CD4-positive, alpha-beta T cell treated with Interferon gamma for 1 hour (primary cell): ENCODE data around the gene SFXN4.
"Not testable (repeated sequence)": the region's sequence is repeated elsewhere in the genome, so short reads cannot be mapped to it uniquely, and the experiment has no call there.

ENCODE experiments used
- DNase-seq: peaks from one replicate; pipeline ENCODE4 v3.0.0-alpha.2; 2020

Gene SFXN4

DNA sequence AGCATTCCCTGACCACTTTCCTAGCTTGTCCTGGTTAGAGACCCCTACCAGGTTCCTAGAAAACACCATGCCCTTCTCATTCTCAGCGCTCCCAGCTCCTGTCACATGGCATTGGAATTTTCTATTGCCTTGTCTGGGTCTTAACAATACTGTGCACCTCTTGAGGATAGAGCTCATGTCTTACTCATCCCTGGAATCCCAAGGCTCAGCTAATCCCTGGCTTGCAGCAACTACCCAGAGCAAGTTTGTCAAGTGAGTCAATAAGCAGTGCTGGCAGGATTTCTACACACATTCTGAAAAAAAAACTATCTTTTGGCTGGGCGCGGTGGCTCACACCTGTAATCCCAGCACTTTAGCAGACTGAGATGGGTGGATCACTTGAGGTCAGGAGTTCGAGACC, 24.8 kb upstream of the SFXN4 start:
- DNase-seq, result no peak

DNA sequence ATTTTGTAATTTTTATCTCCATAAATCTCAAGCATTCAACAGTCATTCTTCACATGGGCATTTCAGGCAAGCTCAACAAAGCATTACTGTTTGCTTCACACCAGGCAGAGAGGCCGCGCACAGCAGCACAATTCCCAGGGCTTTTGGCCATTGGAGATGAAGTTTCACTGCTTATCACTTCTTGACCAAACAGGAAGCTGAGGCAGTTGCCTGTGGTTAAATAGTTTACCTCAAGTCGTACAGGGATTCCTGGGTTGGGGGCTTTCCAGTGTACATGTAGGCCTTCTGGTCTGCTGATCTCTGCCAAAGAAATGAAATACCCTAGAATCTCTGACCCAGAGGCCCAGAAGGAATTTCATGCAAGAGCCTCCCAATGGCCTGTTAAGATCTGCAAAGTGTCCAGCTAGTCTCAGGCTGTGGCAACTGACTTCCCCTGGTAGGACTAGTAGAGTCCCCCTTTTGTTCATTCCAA, 24.3 kb upstream of the SFXN4 start:
- DNase-seq, result no peak

DNA sequence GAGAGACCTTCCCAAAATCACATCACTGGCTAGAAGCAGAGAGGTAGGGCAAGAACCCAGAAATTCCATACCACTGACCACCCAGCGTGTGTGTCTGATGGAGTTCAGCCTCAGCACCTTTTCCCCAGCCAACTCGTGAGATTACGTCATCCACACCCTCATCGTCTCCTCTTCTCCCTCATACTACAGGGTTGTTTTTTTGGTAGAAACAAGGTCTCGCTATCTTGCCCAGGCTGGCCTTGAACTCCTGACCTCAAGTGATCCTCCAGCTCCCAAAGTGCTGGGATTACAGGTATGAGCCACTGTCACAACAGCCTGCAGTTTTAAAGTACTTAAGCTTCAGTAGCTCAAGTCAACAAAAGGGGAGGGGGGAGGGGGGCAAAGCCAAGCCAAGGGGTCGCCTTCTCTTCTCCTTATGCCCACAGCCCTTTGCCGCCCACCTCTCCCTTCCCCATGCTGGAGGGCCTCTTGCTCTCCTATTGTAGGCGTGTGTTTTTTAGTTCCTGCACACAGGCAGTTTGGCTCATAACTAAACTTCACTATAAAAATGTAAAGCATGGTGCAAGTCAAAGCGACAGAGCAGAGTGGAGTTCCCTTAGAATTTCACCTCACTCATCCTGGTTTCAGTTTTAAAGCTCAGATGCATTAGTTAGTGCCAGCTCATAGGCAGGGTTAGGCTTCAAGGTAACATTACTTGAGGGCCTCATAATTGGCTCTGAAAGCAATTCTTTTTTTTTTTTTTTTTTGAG, 18.3 kb upstream of the SFXN4 start:
- DNase-seq, result no peak

DNA sequence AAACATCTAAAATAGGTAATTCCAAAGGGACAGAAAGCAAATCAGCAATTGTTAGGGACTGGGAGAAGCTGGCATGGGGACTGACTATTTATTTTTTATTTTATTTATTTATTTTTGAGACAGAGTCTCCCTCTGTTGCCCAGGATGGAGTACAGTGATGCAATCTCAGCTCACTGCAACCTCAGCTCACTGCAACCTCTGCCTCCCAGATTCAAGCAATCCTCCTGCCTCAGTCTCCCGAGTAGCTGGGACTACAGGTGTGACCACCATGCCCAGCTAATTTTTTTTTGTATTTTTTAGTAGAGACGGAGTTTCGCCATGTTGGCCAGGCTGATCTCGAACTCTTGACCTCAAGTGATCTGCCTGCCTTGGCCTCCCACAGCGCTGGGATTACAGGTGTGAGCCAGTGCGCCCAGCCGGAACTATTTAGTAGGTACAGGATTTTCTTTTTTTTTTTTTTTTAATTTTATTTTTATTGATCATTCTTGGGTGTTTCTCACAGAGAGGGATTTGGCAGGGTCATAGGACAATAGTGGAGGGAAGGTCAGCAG, 15.4 kb upstream of the SFXN4 start:
- DNase-seq, result not testable (repeated sequence)

DNA sequence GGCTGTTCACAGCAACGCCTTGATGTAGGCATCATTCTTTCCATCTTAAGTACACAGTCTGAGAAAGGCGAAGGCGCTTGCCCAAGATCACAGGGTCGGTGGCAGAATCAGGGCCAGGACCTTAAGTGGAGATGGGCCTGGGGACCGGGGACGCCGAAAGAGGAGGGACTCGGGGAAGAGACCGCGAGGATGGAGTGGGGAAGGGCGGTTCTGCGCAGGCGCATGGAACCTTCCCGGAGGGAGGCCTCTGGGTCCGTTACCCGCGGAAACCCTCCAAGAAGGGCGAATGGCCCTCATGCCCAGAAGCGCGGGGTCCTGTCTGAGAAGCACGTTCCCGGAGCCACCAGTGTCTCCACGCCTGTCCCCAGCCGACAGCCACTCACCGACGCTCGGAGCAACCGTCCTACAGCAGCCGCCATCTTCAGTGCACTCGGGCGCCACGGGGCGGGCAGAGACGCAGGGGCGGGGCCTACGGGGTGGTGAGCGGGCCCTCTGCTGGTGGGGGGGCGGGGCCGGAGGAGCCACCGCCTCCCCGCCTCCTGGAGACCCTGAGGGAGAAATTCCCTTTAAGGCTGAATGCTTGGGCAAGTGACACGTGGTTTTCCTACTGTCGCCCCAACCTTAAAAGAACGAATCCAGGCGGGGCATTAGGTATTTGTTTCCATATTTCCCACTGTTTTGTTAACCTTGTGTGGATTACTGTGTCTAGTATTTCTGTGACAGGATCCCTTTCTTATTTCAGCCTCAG, 13.0 kb upstream of the SFXN4 start, which contains the start of gene PRDX3:
PRDX3 (minus strand) TSS at position 441 of the 748 bp plus-strand sequence; CDS start at position 419, 22 bp downstream.
- peak; percentile 88 for DNase-seq

DNA sequence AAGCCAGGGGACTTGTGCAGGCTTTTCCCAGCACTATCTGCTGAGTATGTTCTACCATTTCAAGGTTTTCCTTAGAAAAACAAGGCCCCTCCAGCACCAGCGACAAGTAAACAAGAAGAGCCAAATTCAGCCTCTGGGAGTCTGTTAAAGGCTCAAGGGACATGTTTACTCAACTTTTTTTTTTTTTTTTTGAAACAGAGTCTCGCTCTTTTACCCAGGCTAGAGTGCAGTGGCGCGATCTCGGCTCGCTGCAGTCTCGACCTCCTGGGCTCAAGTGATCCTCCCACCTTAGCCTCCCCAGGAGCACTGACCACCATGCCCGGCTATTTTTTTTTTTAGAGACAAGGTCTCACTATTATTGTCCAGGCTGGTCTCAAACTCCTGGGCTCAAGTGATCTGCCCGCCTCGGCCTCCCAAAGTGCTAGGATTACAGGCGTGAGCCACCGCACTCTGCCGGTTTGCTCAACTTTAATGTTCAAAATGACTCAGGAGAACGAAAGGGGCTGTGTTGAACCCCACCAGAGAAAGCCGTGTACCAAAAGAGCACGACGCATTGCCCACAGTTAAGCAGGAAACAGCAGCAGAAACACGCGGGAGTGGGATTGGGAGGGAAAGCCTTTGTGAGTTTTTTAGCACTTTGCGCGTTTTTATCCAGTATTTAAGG, 12.3 kb upstream of the SFXN4 start:
- DNase-seq, result no peak

DNA sequence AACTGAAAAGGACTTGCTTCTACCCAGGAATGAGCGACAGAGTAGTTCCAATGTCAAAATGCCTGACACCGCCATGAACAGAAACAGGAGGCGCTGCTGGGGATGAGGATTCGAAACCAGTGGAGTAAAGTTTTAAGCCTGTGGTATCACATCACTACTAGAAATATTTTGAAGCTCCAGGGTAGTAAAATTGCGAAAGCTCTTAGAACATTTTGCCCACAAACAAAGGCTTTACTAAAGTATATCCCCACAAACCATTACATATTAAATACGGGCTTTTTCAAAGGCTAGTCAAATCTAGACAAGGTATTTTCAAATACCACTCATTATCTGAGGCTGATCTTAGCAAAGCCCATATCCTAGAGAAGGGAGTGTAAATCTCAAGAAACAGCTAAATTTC, 10.7 kb upstream of the SFXN4 start:
- DNase-seq, result no peak

DNA sequence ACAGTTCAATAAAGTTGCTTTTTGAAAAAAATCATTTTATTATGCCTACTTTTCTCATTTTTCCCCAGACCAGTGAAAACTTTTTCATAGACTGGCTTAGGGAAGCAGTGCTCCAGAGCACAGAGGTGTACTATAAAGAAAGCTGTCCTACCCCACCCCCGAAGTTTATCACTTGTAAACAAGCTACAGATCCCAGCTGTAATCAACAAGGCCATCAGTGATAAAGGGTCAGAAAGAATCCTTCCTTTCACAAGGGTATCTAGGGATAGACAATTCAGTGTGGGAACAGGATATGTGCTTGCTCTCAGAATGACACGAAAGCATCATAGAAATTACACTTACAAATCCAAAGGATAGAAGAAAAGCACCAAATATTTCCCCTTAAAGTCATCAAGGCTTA, 8.6 kb upstream of the SFXN4 start:
- no peak for DNase-seq

DNA sequence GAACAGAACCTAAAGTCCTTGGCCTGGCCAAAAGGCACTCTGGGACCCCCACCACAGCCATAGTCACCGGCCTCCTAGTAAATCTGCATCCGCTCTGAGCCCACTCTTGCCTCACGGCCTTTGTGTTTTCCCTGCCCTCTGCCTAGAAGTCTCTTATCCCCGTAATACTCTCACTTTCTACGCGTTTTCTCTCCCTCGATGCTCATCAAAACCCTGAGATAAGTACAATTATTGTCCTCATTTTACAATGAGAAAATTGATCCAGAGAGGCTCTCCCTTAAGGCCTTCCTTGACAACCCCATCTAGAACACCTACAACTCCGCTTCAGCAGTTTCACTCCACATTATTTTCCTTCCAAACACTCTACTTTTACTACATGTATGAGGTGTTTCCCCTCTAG, 1.5 kb upstream of the SFXN4 start:
- no peak for DNase-seq

DNA sequence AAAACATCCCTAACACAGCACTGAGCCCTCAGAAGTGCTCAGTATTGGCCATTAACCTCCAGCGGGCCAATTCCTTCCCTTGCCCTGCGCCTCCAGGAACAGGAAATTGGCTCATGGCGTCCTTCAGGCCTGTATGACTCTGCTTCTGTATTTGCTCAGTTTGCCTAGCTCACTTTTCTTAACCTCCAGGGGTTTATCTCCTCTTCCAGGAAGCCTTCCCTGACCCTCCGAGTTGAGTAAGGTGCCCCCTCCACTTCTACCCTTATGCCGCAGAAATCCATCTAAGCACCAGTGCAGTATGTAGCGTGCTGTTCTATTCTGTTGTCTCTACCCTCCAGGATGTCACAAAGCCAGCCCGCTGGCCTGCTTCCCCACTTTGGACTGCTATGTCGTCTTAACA, 1.1 kb upstream of the SFXN4 start:
- no peak for DNase-seq

DNA sequence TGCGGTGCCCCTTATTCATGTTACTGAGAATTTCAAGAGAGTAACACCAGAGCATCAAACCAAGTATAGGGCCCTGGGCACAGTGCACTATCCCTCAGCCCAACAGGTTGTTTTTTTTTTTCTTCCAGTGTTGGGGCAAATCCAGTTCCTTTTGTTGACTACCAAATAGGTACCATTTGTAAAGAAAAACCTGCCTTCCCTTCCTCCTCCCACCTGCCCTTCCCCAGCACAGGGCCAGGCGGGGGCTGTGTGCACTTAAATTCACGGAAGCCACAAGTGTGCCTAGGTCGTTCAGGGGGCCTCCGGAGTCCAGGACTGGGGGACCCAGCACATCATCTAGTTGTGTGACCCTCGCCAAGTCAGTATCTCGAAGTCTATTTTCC, 595 bp upstream of the SFXN4 start:
- no peak for DNase-seq

DNA sequence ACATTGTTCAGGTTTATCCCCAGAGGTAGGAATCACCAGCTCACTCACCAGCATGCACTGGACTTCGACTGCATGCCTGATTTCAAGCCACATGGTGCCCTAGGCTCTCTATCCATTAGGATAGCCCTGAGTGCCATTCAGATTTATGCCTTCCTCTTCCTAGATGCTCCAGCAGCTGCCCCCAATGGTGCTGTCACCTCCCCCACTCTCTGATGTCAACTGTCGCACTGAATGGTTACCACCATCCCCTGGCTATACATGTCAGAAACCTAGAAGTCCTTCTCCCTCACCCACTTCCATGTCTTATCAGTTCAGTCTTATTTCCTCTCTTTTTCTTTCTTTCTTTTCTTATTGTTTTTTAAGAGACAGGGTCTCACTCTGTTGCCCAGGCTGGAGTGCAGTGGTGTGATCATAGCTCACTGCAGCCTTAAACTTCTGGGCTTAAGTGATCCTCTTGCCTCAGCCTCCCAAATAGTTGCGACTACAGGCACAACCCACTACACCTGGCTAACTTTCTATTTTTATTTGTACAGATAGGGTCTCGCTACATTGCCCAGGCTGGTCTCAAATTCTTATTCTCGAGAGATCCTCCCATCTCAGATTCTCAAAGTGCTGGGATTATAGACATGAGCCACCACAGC, 2.9 kb downstream of the SFXN4 start:
- DNase-seq, result no peak

DNA sequence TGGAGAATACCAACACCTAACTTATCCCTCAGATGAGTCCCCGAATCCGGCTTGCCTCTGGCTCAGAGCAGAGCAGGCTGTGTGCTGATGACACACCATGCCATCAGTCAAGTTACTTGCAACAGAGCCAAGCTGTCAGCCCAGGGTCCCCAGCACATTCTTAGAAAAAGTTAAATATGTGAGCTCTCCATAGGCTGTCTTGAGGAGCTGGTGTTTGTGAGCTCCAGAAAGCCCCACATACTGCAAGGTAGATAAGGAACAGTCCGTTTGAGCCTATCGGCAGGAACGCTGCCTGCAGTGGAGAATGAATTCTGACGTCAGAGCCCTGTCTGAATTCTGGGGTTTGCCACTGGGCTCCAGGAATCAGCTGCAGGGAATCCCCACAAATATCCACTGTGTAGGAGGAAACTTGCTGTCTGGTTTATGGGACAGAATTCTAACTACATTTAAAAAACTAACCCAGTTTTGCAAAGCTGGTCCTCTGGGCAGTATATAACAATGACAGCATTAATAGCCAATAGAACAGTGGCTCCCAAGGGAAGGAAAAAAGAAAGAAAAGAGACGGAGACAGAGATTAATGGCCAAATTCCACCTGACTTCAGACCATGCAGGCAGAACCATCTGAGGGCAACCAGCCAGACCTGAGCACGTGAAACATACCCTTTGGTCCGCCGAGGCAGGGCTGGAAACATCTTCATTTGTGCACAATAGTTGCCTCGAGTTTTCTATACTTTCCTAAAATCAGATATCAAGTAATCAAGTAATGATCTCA, 3.6 kb downstream of the SFXN4 start:
- DNase-seq, result no peak

DNA sequence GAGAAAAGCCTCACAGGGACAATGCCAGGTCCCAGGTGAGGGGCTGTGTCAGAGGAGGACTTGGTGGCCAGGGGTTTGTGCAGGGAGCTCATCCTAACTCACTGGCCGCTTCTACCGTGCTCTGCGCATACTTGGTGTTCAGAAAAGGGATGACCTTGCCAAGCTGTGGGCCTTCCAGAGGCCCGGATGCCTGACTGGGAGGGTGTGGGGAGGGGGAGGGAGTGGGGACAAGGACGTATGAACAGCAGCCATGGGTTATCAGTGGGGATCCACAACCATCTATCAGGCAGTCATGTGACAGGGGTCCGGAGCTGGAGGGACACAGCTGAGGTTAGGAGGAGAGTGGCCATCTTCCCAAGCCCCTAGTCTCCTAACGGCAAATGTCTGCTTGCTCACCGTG, 6.2 kb downstream of the SFXN4 start:
- no peak for DNase-seq

DNA sequence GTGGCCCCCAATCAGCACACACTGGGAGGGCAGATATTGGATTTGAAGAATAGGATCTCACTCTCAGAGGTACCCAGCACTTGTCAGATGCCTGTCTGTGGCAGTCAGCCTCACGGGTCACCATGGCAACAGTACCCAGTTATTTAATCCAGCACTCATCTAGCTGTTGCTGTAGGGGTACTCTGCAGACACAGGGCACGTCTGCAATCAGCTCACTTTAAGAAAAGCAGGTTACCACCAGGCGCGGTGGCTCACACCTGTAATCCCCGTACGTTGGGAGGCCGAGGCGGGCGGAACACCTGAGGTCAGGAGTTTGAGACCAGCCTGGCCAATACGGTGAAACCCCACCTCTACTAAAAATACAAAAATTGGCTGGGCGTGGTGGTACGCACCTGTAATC, 11.9 kb downstream of the SFXN4 start:
- no peak for DNase-seq

DNA sequence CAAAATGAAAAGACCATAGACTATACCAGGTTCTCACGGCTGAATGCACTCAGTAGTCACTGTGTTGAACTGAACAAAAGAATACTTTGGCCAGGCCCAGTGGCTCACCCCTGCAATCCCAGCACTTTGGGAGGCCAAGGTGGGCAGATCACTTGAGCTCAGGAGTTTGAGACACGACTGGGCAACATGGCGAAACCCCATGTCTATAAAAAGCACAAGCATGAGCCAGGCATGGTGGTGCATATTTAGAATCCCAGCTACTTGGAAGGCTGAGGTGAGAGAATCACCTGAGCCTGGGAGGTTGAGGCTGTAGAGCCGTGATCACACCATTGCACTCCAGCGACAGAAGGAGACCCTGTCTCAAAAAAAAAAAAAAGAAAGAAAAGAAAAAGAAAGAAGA, 12.5 kb downstream of the SFXN4 start:
- DNase-seq, result no peak

DNA sequence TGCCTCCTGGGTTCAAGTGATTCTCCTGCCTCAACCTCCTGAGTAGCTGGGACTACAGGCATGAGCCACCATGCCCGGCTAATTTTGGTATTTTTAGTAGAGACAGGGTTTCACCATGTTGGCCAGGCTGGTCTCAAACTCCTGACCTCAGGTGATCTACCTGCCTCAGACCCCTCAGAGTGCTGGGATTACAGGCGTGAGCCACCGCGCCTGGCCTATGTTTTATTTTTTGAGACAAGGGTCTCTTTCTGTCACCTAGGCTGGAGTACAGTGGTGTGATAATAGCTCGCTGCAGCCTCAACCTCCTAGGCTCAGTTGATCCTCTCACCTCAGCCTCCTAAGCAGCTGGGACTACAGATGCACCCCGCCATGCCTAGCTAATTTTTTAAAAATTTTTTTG, 13.9 kb downstream of the SFXN4 start:
- DNase-seq, result not testable (repeated sequence)

DNA sequence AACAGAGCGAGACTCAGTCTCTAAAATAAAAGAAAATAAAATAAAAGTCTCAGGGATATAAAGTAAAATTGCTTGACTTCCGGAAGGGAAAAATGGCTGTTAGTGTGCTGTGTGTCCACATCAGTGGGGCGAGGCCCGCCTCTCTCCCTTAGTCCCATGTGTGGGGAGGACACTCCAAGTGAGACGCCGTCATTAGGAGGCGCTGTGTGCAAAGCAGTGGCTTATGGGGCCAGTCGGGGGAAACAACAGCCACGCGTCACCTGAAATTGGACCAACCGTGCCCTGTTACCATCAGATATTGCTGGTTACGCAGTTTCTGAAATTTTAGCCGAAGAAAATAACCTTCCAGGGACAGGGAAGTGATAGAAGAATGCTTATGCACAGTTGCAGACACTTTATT, 15.8 kb downstream of the SFXN4 start:
- DNase-seq, result no peak

DNA sequence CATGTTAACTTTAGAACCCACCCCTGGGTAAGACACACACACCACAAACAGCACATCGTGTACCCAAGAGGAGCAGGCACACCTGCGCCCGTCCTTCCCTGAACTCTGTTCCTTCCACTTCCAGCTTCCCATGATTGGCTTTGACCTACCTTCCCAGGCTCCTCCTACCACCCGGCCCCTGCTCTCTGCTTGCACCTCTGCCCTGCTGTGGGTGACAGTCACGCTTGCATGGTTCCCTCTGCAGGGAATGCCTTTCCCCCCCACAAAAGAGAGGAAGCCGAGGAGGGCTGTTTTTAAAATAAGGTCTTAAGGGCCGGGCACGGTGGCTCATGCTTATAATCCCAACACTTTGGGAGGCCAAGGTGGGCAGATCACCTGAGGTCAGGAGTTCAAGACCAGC, 16.4 kb downstream of the SFXN4 start:
- DNase-seq, result no peak

DNA sequence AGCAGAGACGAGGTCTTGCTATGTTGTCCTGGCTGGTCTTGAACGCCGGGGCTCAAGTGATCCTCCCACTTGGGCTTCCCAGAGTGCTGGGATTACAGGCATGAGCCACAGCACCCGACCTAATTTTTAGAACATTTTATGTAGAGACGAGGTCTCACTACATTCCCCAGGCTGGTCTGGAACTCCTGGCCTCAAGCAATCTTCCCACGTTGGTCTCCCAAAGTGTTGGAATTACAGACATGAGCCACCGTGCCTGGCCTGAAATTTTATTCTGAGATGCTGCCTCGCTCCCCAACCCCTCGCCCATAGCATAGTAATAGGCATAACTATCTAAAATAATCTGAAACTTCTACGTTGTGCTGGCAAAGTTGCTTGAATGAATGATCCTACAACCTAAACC, 21.9 kb downstream of the SFXN4 start:
- DNase-seq, result no peak

DNA sequence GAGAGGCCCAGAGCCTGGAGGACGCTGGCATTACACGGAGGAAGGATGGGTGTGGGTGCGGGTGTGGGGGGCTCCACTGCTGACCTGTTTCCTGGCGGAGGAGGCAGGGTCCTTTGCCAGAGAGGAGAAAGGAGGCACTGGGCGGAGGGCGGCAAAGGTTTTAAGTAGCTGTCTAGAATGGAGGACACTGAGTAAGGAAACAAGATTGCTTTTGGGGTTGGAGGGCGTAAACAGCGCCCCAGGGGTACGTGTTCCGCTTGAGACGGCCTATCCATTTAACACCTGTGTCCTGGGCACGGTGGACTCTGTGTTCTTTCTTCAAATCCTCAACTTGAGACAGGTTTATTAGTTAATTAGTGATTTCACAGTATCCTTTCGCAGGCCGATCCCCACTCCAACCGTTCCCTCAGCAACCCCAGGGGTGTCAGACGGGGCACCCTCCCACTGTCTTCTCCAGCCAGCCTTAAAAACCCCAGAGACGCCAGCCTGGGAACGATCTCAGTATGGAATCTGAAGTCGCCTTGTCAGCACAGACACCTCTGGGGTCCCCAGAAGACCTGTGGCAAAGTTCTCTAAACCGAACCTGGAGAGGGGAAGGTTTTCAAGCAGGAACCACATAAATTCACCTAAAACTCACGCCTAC, 24.8 kb downstream of the SFXN4 start:
- DNase-seq, result no peak
